Measurements from ENCODE around the gene HSPB6.
A peak's percentile ranks its signal among the peaks of the same experiment; 100 is the strongest.

Gene HSPB6

GRCh38 chr19:35746087-35746462, 10.8 kb downstream of the HSPB6 start:
- DNase-seq (ENCODE audit: low spot score) = no peak

- DNase-seq (ENCODE audit: low spot score) = peak; percentile 96
Measured at GRCh38 chr19:35745328-35746086, 11.3 kb downstream of the HSPB6 start, which contains the start of the genes PSENEN and U2AF1L4. PSENEN (plus strand) TSS chr19:35745651; CDS start chr19:35745931, 280 bp downstream. U2AF1L4 (minus strand) TSS chr19:35745418; CDS start chr19:35745391, 27 bp downstream.

GRCh38 chr19:35744430-35745327, 12.2 kb downstream of the HSPB6 start:
- peak; percentile 93 for DNase-seq (ENCODE audit: low spot score)

DNA sequence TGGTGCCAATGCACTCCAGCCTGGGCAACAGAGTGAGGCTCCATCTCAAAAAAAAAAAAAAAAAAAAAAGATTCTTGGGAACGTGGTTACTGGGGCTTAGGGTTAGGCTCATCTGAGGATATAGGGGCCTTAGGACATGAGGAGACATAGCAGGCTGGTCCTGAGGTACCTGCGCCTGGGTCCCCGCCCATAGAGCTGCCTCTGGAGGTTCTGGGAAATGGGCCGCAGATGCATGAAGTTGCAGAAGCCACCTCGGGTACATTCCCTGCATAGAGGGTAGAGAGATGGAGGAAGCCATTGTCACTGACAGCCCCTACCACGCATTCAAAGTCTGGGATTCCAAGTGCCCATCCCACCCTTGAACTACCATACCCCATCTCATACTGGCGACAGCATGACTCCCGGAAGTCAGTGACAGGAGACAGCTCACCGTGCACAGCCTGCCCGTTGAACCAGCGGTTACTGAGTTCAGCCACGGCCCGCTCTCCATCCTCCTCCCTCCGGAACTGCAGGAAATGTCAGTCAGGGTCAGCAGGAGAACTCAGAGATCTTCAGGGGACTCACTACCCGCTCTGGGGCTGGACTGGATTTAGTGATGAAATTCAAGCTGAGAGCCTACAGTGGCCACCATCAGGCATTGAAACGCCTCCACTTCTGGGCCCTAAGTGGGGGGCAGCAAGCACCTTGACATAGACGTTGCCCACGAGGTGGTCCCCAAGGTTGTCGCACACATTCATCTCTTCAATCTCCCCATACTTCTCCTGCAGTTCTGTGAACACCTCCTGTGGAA, 13.0 kb downstream of the HSPB6 start:
- DNase-seq (ENCODE audit: low spot score) = no peak

GRCh38 chr19:35742121-35742724, 14.6 kb downstream of the HSPB6 start, which contains the start of gene IGFLR1:
IGFLR1 (minus strand) TSS chr19:35742452; CDS start chr19:35741180, 1,272 bp downstream.
- DNase-seq (ENCODE audit: low spot score) = no peak

DNA sequence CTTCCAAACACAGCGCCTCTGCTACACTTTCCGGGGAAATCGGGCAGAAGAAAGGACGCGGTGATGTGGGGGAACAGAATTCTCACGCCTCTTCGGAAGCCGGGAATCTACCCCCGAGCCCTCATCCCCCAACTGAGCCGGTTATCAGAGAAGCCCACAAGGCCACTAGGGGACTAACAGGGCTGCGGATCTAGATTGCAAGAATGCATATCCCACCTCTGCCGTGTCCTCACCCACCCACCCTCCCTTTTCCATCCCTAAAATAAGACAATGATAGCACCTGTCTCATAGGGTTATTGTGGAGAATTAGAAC, 15.7 kb downstream of the HSPB6 start:
- DNase-seq (ENCODE audit: low spot score) = no peak

DNA sequence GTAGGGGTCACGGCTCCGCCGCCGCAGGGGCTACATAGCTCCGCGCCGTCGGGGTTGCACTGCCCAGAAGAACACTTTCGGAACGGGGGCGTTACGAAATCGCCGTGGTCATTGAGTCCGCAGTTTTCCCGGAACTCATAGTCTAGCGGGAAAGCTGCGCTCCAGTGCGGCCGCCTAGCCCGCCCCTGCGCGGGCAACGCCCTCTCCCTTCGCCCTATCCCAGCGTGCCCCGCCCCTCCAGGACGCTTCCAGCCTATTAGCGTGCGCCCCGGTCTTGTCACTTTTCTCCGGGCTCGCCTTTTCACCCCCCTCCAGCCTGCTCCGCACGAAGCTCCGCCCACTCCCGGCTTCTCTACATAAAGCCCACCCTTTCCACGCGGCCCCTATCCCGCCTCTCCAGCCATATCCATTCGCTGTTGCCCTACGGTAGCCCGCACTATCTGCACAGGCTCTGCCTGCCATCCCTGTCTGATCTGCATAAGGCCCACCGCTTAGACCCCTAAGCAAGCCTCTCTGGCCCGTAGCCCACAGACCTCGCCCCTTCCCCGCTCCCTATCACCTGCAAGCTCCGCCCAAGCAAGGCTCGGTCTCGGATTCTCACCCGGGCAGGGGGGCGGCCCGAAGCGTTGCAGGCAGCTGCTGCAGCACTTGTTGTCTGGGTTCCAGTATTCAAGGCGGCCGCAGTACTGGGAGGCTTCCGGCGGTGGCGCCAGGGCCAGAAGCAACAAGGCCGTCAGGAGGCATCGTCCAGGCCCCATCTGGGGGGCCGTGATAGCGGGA, 16.2 kb downstream of the HSPB6 start:
- peak; percentile 99 for DNase-seq (ENCODE audit: low spot score)

DNA sequence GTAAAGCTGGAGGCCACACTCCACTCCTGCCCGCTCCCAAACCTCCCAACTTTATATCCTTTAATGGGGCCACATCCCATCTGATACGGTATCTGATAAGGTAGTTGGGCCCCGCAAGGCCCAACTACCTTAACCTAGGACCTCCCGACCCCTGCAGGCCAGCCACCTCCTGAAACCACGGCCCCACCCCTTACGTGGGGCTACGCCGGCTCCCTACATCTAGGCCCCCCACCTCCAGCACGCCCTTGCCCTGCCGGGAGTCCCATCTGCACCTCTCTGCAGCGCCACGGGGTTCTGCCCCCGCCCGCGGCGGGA, 16.8 kb downstream of the HSPB6 start:
- DNase-seq (ENCODE audit: low spot score) = no peak

GRCh38 chr19:35739275-35740107, 17.3 kb downstream of the HSPB6 start:
- DNase-seq (ENCODE audit: low spot score) = no peak

- no peak for DNase-seq (ENCODE audit: low spot score)
Measured at GRCh38 chr19:35738887-35739229, 18.0 kb downstream of the HSPB6 start.

DNA sequence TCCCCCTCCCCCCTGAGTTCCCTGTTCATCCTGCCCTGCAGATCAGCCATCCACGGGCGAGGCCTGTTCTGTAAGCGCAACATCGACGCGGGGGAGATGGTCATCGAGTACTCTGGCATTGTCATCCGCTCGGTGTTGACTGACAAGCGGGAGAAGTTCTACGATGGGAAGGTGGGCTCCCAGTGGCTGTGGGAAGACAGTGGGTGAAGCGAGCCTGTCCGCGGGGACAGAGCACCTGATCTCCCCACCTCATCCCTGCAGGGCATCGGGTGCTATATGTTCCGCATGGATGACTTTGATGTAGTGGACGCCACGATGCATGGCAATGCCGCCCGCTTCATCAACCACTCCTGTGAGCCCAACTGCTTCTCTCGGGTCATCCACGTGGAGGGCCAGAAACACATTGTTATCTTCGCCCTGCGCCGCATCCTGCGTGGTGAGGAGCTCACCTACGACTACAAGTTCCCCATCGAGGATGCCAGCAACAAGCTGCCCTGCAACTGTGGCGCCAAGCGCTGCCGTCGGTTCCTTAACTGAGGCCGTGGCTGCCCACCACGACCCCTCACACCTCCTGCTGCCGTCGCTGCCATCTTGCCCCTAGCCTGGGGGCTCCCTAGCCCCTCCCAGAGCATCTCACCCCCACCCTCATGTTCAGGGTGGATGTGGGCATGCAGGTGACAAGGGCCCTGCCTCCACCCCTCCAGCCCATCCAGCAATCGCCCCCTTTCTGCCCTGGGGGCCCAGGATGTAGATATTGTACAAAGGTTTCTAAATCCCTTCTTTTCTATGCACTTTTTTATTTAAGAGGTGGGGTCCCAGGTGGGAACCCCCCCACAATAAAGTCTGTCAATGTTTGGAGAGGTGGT, 18.6 kb downstream of the HSPB6 start:
- no peak for DNase-seq (ENCODE audit: low spot score)

- no peak for DNase-seq (ENCODE audit: low spot score)
Measured at GRCh38 chr19:35736913-35737886, 19.6 kb downstream of the HSPB6 start.

- no peak for DNase-seq (ENCODE audit: low spot score)
Measured at GRCh38 chr19:35734889-35735288, 21.9 kb downstream of the HSPB6 start.

- no peak for DNase-seq (ENCODE audit: low spot score)
Measured at GRCh38 chr19:35734273-35734672, 22.6 kb downstream of the HSPB6 start.

GRCh38 chr19:35733180-35734125, 23.4 kb downstream of the HSPB6 start:
- no peak for DNase-seq (ENCODE audit: low spot score)

GRCh38 chr19:35732540-35733179, 24.2 kb downstream of the HSPB6 start:
- no peak for DNase-seq (ENCODE audit: low spot score)

Data from GM03348 (cell line).